HS-5 (cell line): ENCODE data around the gene MRPS31.
"Not testable (repeated sequence)": the region's sequence is repeated elsewhere in the genome, so short reads cannot be mapped to it uniquely, and the experiment has no call there.

ENCODE experiments used
- DNase-seq: peaks from one replicate; pipeline ENCODE4 v3.0.0-alpha.2; 2012; ENCODE audit warnings: low read depth

Gene MRPS31

DNA sequence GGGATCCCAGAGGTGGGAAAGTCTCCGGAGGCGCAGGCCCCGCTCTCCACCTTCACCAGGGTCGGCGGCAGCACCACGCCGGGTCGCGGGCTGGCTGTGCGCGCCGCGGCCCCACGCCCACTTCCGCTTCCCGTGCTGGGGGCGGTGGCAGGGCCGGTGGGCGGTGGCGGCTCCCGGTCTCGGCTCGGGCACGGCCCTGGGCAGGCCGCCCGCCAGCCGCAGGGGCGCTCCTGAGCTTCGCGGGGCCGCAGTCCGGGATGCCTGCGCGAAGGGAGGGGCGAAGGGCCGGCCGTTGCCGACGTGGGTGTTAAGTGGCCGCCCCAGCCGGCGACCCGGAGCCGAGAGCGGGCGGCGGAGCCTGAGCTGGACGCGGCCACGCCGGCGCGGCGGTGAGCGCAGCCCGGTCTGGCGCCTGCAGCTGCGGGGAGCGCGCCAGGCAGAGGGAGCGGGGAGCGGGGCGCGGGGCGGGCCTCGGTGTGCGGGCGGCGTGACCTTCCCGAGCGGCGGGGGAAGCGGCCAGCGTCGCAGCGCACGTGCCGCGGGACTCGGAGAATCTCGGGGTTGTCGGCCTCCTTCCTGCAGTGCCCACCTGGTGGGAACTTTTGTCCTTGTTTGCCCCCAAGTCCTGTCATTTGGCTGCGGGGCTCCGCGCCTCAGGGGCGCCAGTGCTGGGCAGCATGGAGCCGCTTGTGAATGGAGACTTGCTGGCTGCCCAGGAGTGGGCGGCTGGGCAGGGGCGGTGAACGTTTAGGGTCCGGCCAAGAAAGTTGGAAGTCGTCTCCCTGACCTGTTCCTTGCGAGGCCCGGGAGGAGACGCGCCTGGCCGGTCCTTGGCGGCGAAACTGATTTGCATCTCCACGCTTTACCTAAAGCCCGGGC is 18.5 kb upstream of the MRPS31 start, which contains the start of gene SLC25A15:
Gene SLC25A15 (plus strand): TSS at position 337 of the 879 bp plus-strand sequence. CDS start 3,616 bp downstream, outside the sequence.
- no peak for DNase-seq

DNA sequence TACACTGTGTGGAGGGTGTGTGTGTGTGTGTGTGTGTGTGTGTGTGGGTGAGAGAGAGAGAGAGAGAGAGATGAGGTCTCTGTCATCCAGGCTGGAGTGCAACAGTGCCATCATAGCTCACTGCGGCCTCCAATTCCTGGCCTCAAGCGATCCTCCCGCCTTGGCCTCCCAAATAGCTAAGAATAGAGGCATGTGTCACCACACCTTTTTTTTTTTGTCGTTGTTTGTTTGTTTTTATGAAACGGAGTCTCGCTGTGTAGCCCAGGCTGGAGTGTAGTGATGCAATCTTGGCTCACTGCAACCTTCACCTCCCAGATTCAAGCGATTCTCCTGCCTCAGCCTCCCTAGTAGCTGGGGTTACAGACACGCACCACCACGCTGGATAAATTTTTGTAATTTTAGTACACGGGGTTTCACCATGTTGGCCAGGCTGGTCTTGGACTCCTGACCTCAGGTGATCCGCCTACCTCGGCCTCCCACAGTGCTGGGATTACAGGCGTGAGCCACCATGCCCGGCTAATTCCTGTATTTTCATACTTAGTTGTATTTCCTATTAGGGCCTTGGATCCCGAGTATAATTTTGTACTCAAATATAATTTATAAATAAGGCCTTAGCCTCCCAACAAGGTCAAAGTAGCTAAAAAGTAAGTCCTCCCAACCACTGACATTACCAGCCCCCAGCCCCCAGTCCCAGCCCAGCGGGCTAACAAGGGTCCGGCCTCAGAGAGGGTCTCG is 17.7 kb upstream of the MRPS31 start:
- not testable (repeated sequence) for DNase-seq

GRCh38 chr13:40787062-40787461 is 16.1 kb upstream of the MRPS31 start:
- no peak for DNase-seq

DNA sequence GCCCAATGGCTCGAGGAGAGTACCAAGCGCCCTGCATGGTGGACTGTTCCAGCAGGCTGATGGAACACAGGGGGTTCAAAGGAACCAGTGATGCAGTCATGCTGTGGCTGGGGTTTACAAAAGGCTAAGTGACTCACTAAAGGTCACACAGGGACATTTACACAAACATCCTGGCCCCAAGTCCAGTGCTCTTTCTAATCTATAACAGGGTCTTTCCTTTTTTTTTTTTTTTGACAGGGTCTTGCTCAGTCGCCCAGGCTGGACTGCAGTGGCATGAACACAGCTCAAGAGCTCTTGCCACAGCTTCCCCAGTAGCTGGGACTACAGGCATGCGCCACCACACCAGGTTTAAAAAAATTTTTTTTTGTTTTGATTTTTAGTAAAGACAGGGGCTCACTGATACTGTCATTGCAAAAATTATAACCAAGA is 15.6 kb upstream of the MRPS31 start:
- no peak for DNase-seq

DNA sequence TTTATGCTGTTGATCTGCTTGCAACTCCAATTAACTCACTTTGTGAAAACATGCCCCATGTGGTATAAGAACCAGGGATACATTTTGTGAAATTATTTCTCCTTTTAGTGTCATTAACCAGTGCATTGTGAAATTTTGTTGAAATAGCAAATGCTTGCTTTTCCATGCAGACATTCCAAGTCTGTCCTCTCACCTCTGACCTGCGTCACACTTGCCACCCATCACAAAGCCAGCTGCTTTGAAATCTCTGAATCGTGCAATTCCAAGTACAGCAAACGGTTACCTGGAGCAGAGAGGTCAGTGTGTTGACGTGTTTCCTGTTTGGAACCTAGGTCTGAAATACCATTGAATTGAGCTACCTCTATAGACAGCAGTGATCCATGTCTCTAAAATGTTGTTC is 13.6 kb upstream of the MRPS31 start:
- no peak for DNase-seq

- DNase-seq = not testable (repeated sequence)
Measured at GRCh38 chr13:40782971-40783370, 12.0 kb upstream of the MRPS31 start.

DNA sequence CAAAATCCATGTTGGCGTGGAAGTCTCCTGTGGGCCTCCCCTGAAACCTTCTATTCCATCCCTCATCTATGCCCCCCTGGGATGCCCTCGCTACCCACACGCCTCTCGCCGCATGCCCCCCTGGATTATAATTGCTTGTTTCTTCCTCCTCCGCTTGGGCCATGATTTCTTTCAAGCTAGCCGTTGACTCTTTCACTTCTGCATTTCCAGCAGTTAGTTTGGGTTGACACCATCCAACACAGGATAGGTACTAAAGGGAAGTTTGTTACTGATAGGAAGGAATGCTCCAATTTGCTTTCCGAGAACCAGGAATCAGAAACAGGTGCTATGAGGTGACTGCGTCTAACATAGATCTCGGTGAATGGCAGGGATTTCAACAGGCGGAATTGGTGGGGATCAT is 10.7 kb upstream of the MRPS31 start:
- no peak for DNase-seq

GRCh38 chr13:40780822-40781401 is 9.9 kb upstream of the MRPS31 start:
- no peak for DNase-seq

- no peak for DNase-seq
Measured at GRCh38 chr13:40779796-40780285, 8.9 kb upstream of the MRPS31 start.

DNA sequence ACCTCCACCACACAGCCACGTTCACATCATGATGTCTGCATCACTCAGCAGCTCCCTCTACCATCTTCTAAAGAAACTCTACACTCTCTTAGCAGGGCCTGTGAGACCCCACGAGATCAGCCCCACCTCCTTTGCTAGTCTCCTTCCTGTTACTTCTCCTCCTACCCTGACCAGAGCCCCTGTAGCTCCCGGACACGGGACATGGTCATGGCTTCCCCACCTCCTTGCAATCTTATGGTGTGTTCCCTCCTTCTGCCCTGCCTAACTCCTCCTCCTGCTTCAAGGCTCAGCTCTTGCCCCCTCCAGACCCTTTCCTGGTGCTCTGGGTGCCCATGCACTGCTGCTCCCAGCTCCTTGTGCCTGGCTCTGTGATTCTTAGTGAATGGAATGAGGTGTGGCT is 8.1 kb upstream of the MRPS31 start:
- no peak for DNase-seq

DNA sequence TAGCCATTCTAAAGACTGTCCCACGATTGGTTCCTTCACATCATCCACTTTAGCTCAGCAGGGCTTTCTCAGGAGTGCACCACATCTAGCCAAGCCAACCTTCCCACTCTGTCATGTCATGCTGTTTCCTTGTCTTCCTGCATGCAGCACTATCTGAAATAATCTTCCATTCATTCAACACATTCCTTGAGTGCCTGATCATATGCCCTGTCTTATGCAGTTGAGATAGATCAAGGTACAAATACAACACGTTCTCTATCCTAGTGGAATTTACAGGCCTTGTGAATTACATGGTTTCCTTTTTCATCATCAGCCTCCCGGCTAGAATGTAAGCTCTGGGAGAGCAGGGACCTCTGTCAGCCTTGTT is 6.8 kb upstream of the MRPS31 start:
- no peak for DNase-seq

- no peak for DNase-seq
Measured at GRCh38 chr13:40777166-40777808, 6.3 kb upstream of the MRPS31 start.

GRCh38 chr13:40776681-40777165 is 5.7 kb upstream of the MRPS31 start:
- DNase-seq = no peak

DNA sequence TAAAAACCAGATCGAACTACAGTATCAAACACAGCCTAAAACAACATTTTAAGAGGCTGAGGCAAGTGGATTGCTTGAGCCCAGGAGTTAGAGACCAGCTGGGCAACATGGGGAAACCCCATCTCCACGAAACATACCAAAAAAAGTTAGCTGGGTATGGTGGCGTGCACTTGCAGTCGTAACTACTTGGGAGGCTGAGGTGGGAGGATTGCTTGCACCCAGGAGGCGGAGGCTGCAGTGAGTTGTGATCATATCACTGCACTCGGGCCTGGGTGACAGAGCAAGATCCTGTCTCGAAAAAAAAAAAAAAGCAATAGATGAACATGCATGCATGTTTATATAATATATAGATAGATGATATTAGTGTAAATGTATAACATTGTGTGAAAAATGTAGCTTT is 5.2 kb upstream of the MRPS31 start:
- DNase-seq = no peak

GRCh38 chr13:40774672-40775071 is 3.7 kb upstream of the MRPS31 start:
- DNase-seq = no peak

- DNase-seq = no peak
Measured at GRCh38 chr13:40772765-40773473, 1.9 kb upstream of the MRPS31 start.

DNA sequence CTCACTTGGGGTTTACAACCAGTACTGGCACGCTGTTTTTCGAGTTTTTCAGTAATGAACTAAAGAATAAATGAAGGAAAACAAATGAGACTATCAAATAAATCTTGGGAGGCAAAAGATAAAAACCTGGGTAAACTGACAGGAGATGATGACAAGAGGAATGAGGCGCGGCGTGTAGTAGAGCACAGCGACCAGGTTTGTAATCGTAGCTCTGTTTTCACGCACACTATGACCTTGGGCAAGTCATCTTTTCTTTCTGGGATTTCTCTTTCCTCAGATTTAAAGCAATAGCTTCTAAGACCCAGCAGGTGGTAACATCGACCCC is 419 bp downstream of the MRPS31 start:
- DNase-seq = no peak

DNA sequence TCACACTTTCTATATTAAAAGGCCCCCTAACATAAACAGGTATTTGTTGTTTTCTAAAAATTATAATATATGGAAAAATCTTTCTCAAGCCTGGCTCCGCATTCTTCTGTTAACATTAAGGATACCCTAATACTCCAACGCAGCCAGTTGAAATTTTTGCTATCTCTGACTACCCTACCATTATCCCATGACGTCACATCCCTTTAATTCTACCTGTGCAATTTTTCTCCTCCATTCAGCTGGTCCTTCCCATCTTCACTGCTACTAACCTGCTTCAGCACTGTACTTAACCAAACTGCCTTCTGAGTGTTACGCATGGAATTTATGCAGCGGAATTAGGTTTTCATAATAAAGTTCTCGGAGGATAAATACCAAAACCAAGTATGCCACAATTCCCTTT is 1.0 kb downstream of the MRPS31 start:
- no peak for DNase-seq

DNA sequence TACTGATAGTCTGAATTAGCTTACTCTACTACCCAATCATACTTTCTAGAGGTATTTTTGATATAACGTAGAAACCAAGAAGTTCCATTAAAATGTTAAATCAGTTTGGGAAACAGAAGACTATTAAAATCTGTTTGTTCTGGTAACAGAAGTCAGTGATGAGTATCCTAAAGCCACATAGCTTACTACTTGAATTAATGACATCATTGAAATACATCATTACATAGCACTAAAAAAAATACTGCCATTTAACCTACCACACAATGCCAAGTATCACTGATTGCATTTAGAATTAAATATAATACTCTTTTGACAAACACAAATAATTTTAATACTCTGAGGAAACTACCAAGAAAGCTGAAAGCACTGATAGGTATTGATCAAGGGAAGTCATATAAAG is 5.4 kb downstream of the MRPS31 start:
- no peak for DNase-seq

DNA sequence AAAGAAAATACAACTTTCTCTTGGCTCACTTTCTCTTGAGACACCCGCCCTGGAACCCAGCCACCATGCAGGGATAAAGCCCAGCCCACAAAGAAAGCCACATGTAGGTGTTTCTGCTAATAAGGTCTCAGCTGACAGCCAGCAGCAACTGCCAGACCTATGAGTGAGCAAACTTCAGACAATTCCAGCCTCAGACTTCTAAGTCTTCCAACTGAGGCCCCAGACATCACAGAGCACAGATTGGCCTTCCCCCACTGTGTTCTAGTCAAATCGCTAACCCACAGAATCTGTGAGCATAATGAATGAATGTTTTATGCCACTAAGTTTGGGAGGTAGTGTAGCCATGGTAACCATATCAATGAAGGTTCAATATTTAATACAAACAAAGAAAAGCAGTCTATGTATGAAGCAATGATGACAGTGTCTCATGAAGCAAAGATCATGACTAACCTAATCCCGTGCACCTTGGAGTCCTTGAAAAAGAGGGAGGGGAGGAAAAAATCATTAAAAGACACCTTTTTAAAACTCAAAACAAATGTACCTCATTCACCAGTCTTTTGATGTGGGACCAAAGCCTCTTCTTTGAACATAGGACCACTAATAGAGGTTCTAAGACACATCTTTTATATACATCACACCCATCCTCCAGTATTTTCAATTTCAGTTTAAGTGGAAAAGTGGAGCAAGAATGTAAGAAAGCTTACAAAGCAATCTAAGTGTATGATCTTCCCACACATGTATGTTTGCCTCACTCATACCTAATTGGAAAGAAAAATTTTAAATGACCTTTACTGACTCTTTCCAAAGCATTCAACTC is 6.2 kb downstream of the MRPS31 start:
- DNase-seq = no peak

- no peak for DNase-seq
Measured at GRCh38 chr13:40762849-40763248, 8.1 kb downstream of the MRPS31 start.
